ENCODE measurements around the gene PNPT1. TPM values are rescaled to one million over a fixed set of nuclear protein-coding genes. Genes with fewer than 3 reads are reported as not detected.
A peak's percentile ranks its signal among the peaks of the same experiment; 100 is the strongest.

The PNPT1 gene
- total and polyA plus RNA-seq, 2 of the 13 experiments (the other 11 are each of a cell fraction or from before 2014, with no cell fraction given) = 23.4 to 61.0 TPM

DNA sequence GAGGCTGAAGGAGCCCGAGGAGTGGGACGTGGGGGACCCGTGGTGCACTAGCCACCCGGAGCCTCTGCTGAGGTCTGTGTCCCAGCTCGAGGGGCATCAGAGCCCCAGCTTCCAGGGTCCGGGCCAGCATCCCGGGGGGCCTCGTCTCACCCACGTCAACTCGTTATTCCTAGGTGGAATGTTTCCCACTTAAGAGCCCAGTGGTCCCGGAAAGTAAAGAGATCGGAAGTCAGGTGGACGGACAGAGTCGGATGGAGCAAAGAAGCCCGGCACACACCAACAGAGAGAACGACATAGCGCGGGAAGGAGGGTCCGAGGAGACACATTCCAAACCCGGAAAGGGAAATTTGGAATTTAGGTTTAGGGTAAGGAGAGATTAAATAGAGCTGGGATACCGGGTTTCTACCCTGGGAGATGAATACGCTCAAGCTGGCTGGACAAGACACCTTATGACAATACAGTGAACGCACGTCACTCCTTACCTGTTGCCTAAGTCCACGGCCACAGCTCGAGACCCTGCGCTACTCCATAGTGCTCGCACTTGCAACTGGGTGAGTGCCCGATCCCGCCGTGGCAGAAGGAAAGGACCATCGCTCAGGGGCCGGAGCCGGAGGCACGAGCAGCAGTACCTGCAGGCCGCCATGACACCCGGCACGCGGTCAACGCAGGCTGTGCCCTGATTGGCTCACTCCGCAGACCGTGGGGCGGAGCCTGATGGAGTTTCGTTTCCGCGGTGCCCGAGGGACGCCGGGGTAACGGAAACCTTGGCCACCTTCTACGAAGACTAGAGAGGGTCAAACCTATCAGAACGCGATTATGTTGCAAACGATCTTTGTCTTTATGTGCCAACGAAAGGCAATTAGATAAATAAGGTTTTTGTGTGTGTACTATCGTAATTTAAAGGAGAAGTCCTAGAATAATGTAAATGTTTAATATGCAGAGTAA lies at the start of gene PNPT1 (continued):
- TF ChIP-seq, protein P1, sequence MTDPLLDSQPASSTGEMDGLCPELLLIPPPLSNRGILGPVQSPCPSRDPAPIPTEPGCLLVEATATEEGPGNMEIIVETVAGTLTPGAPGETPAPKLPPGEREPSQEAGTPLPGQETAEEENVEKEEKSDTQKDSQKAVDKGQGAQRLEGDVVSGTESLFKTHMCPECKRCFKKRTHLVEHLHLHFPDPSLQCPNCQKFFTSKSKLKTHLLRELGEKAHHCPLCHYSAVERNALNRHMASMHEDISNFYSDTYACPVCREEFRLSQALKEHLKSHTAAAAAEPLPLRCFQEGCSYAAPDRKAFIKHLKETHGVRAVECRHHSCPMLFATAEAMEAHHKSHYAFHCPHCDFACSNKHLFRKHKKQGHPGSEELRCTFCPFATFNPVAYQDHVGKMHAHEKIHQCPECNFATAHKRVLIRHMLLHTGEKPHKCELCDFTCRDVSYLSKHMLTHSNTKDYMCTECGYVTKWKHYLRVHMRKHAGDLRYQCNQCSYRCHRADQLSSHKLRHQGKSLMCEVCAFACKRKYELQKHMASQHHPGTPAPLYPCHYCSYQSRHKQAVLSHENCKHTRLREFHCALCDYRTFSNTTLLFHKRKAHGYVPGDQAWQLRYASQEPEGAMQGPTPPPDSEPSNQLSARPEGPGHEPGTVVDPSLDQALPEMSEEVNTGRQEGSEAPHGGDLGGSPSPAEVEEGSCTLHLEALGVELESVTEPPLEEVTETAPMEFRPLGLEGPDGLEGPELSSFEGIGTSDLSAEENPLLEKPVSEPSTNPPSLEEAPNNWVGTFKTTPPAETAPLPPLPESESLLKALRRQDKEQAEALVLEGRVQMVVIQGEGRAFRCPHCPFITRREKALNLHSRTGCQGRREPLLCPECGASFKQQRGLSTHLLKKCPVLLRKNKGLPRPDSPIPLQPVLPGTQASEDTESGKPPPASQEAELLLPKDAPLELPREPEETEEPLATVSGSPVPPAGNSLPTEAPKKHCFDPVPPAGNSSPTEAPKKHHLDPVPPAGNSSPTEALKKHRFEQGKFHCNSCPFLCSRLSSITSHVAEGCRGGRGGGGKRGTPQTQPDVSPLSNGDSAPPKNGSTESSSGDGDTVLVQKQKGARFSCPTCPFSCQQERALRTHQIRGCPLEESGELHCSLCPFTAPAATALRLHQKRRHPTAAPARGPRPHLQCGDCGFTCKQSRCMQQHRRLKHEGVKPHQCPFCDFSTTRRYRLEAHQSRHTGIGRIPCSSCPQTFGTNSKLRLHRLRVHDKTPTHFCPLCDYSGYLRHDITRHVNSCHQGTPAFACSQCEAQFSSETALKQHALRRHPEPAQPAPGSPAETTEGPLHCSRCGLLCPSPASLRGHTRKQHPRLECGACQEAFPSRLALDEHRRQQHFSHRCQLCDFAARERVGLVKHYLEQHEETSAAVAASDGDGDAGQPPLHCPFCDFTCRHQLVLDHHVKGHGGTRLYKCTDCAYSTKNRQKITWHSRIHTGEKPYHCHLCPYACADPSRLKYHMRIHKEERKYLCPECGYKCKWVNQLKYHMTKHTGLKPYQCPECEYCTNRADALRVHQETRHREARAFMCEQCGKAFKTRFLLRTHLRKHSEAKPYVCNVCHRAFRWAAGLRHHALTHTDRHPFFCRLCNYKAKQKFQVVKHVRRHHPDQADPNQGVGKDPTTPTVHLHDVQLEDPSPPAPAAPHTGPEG (CRISPR knock-in tag; IDR thresholded peaks at IDR 0.05) = peak; percentile 76
- TF ChIP-seq HDAC6 (IDR thresholded peaks at IDR 0.05; ENCODE audit: low read depth, low read length) (no peak), ZNF562 (CRISPR knock-in tag; IDR thresholded peaks at IDR 0.05; ENCODE audit: borderline replicate concordance) (no peak), ZFP37 (CRISPR knock-in tag; IDR thresholded peaks at IDR 0.05; ENCODE audit: borderline replicate concordance) (peak; percentile 88; the same call in 1 of the 2 replicates), ZNF264 (CRISPR knock-in tag; IDR thresholded peaks at IDR 0.05) (peak; percentile 78), MXI1 (IDR thresholded peaks at IDR 0.05; ENCODE audit: borderline replicate concordance, low read depth, low read length) (peak; percentile 96; the same call in 1 of the 3 replicates), ZFP1 (CRISPR knock-in tag; IDR thresholded peaks at IDR 0.05) (peak; percentile 71), ZNF329 (CRISPR knock-in tag; IDR thresholded peaks at IDR 0.05; ENCODE audit: low read depth) (no peak; the same call in 1 of the 2 replicates), USF2 (IDR thresholded peaks at IDR 0.05; ENCODE audit: low read depth, low read length) (peak; percentile 50; the same call in 1 of the 2 replicates), USF2 (CRISPR knock-in tag; IDR thresholded peaks at IDR 0.05; ENCODE audit: borderline replicate concordance) (peak; percentile 70; the same call in 1 of the 2 replicates), ZNF570 (CRISPR knock-in tag; IDR thresholded peaks at IDR 0.05; ENCODE audit: borderline replicate concordance) (0 out of 2 replicates have a peak, but pooled peaks have one; percentile 17), ZFP36 (IDR thresholded peaks at IDR 0.05; ENCODE audit: borderline replicate concordance, low read depth, low read length, partially characterized antibody) (no peak), SNAPC2 (CRISPR knock-in tag; IDR thresholded peaks at IDR 0.05) (peak; percentile 94), TAF15 (IDR thresholded peaks at IDR 0.05; ENCODE audit: low read depth, low read length, poor library complexity, severe bottlenecking) (no peak), RXRB (CRISPR knock-in tag; IDR thresholded peaks at IDR 0.05; ENCODE audit: borderline replicate concordance) (peak; percentile 66), ZNF136 (CRISPR knock-in tag; IDR thresholded peaks at IDR 0.05; ENCODE audit: low read depth) (no peak), AGO2 (optimal IDR thresholded peaks at IDR 0.05; ENCODE audit: low read depth, low read length) (no peak), TBX3 (IDR thresholded peaks at IDR 0.05; ENCODE audit: borderline replicate concordance) (no peak), ZNF792 (CRISPR knock-in tag; IDR thresholded peaks at IDR 0.05) (peak; percentile 96), ZNF740 (CRISPR knock-in tag; IDR thresholded peaks at IDR 0.05) (no peak)
